CD4-positive, alpha-beta T cell treated with Interleukin-10 for 1 hour (primary cell): ENCODE data around the gene TPRG1L.

Experiments
- DNase-seq: peaks from one replicate; pipeline ENCODE4 v3.0.0-alpha.2; 2020

Gene TPRG1L

DNA sequence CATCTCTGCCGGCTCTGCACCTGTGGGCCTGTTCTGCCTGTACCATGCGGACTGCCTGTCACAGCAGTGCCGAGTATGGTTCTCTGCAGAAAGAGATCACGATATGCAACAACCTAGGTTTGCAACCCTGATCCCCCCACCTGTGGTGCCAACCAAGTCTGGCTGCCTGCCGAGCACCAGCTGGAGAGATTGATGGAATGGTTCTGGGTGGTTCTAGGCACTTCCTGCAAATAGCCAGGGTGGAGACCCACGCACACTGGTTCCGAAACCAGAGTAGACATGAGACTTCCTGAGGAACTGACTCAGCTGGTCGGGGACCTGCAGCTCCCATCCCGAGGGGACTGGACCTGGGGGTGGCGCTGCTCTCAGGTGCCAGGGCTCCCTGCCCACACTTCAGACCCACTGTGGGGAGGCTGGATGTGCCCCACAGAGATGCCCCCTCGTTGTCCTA lies 5.4 kb downstream of the TPRG1L start:
- no peak for DNase-seq

DNA sequence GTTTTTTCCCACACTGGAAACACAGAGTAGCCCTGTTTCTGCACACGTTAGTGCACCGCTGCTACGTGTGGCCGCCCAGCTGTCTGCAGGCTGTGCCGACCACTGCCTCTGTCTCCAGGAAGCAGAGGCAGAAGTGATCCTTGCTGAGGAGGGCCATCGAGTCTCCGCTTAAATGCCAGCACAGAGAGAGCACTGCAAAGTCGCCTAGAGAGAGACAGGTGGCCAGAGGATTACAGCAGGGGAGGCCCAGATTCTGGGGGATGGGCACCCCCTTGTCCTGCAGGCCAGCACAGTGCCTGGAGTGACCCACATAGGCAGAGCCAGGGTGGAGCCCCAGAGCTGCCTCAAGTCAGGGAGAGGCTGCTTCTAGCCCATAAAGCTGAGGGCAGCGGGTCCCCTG lies 6.1 kb downstream of the TPRG1L start:
- DNase-seq, result no peak

DNA sequence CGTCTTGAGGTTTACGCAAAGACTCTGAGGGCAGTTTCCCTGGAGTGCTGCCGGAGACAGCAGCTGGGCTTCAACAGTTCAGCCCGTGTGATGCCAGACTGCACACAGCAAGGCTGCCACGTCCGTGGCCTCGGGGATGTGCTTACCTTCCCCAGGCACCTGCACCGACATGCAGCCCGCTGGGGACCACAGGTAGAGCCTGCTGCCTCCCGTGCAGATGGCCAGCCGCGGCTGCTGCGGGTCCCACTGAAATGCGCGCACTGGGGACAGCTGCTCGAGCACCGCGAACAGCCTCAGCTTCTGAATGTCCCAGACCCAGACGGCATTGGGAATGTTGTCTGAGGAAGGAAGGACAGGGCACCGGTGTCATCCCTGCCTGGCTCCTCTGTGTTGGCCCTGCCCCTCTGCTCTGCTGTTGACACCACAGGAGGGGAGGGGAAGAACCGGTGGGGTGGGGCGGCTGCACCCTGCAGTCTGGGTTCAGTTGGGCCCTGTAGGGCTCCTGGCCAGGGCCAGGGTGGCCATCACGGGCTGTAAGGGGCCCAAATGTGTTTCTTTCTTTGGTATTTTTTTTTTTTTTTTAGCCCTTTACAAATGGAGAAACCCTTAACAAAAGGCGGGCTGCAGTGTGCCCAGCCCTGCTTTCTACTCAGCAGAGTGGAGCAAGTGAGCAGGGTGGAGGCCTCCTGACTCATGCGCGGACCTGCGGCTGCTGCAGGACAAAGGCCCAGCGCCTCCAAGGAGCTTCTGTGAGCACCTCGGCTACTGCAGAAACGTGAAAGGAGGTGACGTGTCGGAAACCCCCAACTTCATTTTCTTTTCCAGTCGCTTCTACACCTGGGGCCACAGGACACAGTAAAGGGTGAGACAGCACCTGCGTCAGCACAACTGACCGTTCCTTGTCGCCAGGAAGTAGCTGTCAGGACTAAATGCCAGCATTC lies 6.8 kb downstream of the TPRG1L start:
- DNase-seq, result no peak

DNA sequence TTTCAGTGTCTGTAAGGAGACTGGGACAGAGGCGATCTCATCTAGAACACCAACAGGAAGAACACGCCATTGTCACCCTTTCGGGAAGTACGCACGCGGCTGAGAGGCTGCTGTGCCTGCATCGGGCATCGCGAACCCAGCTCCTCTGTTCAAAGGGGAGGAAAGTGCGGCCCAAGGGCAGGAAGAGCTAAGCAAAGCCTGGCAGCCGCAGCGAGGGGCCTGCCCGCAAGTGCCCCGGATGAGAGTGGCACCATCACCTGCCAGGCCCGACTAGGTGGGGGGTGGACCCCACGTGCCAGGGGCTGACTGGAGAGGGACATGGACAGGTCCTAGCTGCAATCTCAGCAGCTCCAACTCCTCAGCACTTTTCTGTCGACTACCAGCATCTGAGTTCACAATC lies 7.5 kb downstream of the TPRG1L start:
- no peak for DNase-seq

DNA sequence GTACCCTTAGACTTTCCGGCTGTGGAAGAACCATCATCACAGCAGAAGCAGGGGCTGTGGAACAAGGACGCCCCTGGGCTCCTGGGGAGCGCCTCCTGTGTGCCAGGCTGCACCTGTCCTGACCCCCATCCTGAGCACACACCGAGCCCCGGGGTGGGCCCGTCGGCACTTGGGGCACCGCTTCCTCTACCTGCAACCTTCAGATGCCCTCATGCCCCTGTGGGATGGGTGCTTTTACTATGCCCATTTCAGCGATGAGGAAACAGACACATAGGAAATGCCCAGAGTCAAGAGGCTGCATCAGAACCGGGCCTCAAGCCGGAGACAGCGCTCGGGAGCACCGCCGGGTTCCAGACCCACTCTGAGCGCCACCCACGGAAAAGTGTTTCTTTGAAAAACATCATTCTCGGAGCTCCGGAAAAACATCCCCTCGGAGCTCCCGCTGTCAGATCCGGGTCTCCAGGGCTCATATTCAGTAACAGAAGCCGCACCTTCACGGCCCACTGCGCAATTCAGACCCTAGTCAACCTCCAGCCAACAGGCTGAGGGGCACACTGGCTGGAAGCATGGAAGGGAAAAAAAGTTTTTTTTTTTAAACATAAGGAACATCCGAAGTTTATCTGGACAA lies 8.0 kb downstream of the TPRG1L start:
- DNase-seq, result no peak

DNA sequence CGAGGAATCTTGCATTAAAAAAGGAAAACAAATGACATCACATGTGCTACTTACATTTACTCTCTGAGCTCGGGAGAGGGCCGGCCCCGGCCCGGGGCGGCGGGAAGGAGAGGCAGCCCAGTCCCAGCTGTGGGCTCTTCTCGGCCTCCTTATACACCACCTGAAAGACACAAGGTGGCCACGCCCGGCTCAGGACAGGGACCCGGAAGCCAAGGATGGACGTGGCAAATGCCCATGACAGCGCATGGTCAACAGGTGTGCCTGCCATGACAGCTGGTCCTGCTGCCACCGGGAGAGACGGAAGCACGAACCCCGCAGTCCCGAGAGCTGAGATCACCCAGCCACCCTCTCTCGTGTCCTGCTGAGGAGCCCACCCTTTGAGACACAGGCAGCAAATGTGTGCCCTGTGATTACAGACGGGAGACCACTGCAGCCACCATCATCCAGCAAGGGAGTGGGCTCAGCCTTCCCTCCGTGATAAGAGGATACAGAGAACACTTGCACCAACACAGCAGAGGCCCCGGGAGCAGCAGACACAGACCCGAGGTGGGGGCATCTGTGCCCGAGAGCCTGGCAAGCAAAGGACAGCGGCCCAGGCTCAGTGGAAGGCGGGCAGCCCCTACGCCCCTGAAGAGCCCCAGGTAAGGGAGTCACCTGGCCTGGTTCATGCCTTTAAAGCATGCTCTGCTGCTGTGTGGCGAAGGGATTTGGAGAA lies 8.7 kb downstream of the TPRG1L start:
- no peak for DNase-seq

DNA sequence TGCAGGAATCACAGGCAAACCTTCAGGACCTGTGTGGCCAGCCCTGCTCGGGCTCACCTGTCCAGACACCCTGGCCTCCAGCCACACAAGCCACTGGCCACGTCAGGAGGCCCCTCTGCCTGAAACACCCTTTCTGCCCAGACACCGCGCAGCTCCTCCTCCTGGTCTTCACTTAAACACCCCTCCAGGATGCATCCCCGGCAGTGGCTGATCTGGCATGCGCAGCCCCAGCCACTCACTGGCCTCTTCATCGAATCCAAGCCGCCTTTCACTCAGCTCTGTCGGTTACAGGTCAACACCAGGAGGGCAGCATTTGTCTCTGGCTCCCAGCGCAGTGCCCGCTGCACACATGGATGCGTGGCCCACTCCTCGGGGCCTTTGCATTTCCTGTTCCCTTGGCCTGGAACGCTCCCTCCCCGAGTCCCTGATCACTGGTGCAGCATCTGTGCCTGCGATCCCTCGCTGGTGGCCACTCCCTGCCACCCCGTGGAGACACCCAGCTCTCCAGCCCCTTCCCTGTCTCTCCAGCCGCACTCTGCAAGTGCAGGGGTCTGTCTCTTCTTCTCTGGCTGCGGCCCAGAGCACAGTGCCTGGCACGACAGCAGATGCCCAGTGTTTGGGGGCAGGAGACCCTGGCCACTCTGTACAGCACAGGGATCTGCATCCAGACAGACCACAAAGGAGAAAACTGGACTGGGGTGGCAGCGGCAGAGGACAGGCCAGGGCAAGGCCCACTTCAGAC lies 9.4 kb downstream of the TPRG1L start:
- no peak for DNase-seq

DNA sequence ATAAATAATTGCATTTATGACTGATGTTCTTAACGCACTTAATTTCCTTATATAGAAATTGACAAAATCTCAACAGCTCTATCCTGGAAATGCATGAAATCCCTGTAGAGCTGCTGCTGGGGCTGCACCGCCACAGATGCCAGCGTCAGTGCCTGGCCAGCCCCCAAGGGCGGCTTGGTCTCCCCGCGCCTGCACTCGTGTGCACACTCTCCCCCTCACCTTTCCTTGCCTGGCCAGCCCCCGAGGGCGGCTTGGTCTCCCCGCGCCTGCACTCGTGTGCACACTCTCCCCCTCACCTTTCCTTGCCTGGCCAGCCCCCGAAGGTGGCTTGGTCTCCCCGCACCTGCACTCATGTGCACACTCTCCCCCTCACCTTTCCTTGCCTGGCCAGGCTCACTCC lies 11.3 kb downstream of the TPRG1L start:
- no peak for DNase-seq

DNA sequence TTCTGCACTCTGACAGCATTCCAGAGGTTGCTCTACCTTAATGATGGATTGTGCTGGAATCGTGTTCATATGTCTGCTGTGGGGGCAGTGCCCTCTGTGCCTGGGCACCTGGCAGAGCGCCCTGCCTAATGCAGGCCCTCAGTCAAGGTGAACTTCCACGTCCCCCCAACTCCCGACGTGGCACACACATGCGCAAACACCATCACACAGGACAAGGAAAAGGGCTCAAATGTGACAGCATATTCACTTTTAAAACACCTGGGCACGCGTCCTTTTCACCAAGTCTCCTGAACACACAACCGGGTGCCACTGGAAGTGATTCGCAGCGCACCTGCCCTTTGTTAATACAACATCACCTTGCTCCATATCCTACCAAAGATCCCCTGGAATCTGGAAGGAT lies 11.7 kb downstream of the TPRG1L start:
- DNase-seq, result no peak

DNA sequence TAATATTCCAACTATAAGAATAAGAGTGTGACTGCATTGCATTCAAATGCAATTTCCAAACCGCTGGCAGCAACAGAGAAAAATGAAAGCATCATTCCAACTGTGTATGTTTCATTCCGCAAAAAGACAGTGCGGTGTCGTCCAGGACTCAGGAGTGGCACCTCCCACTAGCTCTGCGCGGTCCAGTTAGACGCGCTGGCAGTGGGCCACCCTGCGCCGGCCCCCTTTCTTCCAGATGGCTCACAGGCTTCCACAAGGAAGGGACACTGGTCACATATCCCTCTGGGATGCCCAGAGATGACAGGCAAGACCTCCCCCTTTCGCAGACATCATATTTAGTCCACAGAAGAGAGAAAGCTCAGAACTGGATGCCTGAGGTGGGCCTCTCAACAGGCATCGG lies 13.2 kb downstream of the TPRG1L start:
- no peak for DNase-seq

DNA sequence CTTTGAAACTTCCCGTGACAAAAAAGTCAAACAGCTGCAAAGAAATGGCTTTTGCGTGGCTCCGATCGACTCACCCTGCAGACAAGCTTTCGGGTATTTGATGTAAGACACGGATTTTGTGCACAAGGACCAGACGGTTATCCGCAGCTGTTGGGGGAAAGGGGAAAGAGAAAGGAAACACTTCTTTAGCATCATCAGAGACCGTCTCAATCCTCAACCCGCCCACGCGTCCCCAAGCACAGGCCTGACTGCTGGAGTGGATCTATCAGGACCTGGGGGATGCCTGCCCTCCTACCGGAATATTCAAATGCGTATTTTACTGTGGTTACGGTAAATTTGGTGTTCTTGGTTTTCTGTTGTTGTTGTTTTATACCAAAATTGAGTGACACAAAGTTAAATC lies 13.9 kb downstream of the TPRG1L start:
- no peak for DNase-seq

DNA sequence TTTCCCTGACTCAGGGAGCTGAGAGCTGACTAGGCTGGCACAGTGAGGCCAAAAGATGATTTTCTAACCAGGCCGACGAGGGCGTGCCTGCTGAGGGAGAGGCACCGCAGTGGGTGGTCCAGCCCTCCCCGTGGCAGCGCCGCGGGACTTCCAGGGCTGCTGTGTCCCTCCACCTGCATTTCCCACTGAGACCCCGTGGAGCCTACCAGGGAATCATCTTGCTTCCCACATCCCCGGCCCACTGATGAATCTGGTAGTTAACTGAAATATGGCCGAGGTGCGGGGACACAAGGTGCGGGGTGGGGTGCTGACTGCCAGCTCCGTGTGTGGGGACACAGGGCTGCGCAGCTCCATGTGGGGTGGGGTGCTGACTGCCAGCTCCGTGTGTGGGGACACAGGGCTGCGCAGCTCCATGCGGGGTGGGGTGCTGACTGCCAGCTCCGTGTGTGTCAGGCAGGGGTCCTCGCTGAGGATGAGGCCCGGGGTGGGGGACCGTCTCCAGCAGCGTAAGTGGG lies 14.6 kb downstream of the TPRG1L start:
- DNase-seq, result no peak

DNA sequence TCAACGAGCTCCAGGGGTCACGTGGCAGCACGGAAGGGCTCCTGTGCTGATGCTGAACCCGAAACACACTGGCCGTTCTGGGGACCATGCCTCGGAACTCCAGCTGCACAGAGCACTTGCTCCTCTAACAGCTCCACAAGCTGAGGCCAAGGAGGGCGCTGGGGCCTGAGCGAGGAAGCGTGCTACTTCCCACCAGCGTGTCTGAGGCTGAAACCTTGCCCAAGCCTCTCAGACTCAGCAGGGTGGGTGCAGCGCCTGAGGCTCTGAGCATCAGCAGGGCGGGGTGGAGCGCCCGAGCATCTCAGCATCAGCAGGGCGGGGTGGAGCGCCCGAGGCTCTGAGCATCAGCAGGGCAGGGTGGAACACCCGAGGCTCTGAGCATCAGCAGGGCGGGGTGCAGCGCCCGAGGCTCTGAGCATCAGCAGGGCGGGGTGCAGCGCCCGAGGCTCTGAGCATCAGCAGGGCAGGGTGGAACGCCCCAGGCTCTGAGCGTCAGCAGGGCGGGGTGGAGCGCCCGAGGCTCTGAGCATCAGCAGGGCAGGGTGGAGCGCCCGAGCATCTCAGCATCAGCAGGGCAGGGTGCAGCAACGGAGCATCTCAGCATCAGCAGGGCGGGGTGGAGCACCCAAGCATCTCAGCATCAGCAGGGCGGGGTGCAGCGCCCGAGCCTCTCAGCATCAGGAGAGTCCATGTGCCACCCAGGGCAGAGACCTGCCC lies 15.5 kb downstream of the TPRG1L start:
- DNase-seq, result no peak

DNA sequence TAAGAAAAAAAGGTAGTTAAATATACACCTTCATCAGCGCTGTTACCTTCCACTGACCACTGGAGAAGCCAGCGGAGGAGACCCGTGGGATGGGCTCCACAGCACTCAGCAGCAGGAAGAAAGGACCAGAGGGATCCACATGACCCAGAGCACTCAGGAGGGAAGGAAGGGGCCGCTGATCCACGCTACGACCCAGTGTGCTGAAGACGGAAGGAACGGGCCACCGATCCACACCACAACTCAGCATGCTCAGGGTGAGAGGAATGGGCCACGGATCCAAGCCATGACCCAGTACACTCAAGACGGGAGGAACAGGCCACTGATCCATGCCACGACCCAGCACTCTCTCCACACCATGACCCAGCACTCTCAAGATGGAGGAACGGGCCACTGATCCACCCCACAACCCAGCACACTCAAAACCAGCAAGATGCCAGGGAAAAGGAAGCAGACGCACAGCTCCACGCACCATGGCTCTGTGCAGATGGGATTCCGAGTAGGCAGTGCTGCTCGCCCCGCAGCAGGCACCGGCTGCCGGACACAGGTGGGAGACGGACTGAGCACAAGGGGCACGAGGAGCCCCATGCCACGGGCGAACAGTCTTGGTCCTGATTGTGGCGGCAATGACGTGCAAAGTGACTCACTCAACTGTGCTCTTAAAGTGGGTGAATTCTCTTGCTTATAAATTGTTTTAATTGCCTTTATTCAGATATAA lies 16.4 kb downstream of the TPRG1L start:
- no peak for DNase-seq

DNA sequence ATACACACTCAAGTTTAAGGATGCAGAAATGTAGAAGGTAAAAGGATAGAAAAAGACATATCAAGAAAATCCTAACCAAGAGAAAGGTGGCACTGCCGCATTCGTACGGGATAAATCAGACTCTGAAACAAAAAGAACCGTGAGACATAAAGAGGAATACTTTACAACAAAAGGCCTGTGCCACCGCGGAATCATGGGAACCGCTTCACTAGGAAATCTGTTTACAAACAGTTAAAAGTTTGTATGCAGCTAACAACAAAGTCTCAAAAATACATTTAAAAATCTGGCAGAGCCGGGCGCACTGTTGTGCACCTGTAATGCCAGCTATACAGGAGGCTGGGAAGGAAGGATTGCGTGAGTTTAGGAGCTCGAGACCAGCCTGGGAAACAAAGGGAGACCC lies 17.0 kb downstream of the TPRG1L start:
- no peak for DNase-seq

DNA sequence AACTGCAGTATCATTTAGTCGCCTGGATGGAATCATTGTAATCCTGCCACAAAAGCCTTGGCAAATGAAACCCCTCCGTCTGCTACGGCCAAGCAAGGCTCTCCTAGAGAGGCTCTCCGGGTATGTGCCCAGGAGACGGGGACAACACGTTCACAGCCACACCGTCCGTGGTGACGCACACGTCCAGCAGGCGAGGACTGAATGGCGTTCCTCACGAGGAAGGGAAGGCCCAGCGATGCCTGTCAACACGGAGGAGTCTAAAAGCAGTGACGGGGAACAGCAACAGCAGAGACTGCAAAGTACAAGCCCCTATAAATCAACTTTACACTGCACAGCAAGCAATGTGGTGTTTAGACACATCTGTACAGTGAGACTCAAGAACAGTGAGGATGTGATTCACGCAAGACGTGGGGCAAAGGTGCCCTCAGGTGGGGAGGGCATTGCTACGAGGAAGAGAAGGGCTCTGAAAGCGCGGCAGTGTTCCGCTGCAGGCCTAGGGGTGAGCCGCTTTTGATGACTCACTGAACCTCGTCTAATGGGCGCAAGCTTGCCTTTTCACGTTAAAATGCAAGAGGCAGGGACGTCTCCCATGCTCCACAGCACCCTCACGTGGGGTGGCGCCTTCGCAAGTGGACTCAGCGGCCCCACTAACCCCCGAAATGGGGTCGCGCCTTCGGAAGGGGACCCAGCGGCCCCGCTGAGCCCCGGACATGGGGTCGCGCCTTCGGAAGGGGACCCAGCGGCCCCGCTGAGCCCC lies 18.3 kb downstream of the TPRG1L start:
- no peak for DNase-seq

DNA sequence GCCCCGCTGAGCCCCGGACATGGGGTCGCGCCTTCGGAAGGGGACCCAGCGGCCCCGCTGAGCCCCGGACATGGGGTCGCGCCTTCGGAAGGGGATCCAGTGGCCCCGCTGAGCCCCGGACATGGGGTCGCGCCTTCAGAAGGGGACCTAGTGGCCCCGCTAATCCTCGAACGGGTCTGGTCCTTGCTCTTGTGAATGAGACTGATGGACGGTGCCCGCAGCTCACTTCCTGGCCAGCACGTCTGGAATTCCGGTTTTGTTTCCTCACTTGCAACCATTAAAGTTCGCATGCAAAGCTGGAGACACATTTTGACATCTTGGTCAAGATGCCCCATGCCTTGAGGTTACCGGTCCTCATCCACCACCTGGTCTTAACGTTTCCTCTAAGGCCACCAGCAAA lies 19.5 kb downstream of the TPRG1L start:
- DNase-seq, result no peak

DNA sequence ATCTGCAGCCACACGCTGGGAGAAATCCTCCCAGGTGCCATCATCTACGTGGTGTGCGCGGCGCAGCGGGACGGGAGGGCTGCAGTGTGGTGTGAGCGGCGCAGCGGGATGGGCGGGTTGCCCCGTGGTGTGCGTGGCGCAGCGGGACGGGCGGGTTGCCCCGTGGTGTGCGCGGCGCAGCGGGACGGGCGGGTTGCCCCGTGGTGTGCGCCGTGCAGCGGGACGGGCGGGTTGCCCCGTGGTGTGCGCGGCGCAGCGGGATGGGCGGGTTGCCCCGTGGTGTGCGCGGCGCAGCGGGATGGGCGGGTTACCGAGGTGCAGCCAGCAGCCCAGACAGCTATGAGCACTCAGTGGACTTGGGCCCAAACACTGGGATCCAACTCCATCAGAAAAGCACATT lies 20.4 kb downstream of the TPRG1L start:
- DNase-seq, result no peak

DNA sequence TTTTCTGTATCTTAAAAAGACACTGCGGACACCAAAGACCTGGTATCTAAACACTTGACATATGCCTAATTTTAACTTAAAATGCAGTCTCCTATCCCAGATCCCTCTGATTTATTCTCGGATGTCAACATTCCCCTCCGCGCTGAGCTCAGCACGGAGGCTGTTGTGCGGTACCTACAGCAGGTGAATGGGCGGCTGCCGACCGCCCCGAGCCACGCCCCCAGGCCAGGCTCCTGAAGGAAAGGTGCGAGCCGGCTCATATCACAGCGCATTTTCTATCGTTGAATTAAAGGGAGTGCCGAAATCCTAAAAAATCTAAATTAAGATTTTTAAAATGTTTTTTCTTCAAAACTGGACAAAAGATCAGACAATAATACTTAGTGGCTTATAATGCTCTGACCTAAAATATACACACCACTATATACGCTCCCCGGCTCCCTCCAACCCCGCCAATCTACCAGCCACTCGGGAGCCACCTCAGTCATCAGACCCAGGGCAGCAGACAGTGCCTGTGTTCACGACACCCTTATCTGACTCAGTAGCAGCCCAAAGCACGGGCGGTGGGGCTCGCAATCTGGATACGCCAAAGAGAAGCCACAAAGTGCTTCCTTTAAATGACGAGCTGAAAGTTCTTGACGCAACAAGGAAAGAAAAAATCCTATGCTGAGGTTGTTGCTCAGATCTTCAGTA lies 21.0 kb downstream of the TPRG1L start:
- DNase-seq, result no peak

DNA sequence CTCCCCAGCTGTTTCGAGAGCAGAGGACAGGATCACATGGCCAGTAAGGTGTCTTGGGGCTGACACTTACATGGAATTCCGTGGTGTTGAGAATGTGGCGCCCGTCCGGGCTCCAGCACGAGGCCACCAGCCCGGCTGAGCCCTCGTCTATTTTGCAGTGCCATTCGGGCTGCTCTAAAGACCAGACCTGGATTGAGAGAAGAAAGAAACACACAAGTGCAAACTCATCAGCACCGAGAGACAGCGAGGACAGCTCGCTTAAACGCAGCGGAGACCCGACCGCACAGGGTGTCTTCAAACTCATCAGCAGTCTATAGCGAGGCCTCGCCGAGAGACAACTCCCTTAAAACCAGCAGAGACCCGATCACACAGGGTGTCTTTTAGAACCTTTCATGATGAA lies 21.8 kb downstream of the TPRG1L start:
- DNase-seq, result no peak
